ENCODE results near the gene ELP2.

DNA sequence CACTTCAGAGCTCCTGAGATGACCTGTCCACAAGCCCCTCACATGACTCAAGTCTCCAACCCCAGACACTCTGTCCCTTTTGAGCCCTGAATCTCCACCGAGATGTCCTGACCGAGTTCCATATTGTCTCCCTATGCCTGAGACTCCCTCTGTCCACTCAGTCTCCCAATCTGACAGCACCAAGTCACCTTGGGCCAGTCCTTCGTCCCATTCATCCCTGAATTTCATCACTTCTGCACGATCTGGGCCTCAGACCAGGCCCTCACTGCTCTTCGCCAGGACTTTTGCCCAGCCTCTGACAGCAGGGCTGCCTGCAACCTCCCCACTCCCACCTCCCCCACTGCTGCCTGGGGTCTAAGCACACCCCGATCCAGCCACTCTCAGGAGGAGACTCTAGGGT is 53.3 kb downstream of the ELP2 start:
- TF ChIP-seq, protein P1, sequence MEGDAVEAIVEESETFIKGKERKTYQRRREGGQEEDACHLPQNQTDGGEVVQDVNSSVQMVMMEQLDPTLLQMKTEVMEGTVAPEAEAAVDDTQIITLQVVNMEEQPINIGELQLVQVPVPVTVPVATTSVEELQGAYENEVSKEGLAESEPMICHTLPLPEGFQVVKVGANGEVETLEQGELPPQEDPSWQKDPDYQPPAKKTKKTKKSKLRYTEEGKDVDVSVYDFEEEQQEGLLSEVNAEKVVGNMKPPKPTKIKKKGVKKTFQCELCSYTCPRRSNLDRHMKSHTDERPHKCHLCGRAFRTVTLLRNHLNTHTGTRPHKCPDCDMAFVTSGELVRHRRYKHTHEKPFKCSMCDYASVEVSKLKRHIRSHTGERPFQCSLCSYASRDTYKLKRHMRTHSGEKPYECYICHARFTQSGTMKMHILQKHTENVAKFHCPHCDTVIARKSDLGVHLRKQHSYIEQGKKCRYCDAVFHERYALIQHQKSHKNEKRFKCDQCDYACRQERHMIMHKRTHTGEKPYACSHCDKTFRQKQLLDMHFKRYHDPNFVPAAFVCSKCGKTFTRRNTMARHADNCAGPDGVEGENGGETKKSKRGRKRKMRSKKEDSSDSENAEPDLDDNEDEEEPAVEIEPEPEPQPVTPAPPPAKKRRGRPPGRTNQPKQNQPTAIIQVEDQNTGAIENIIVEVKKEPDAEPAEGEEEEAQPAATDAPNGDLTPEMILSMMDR (IDR thresholded peaks at IDR 0.05; ENCODE audit: extremely low read depth in 1 of 2, insufficient read depth in 1 of 2, low read depth in 1 of 2, low read length in 2 of 2) = no peak
- TF ChIP-seq EZH2 (IDR thresholded peaks at IDR 0.05; ENCODE audit: borderline replicate concordance, low read depth, low read length, severe bottlenecking) = no peak
- TF ChIP-seq FOS (IDR thresholded peaks at IDR 0.05; ENCODE audit: borderline replicate concordance, insufficient read depth, low read length) = no peak
- no peak for TF ChIP-seq POLR2A (IDR thresholded peaks at IDR 0.05; ENCODE audit: low read depth, low read length)
- no peak for TF ChIP-seq POLR2AphosphoS5 (IDR thresholded peaks at IDR 0.05; ENCODE audit: insufficient read depth, low read depth, low read length)
- no peak for TF ChIP-seq GATA2 (IDR thresholded peaks at IDR 0.05; ENCODE audit: insufficient read depth, insufficient read length, low read depth, low read length)
- no peak for TF ChIP-seq MYC (IDR thresholded peaks at IDR 0.05; ENCODE audit: low read depth, low read length)
